HepG2 (cell line): ENCODE data around the gene SQSTM1. TPM values are rescaled to one million over a fixed set of nuclear protein-coding genes. Genes with fewer than 3 reads are reported as not detected.

Experiments used
- CCAR2 ChIP-seq: fragments of 200-400 bp; formaldehyde crosslinking; optimal IDR thresholded peaks from 2 replicates; pipeline ENCODE3; 2018; ENCODE audit warnings: low read depth, mild to moderate bottlenecking, low read length, moderate library complexity
- GTF3A ChIP-seq: sonication (generic); formaldehyde crosslinking; conservative IDR thresholded peaks from 2 replicates; pipeline ENCODE4 v1.4.0; 2020; ENCODE audit warnings: mild to moderate bottlenecking, missing genetic modification reagents
- HINFP ChIP-seq: sonication (generic); formaldehyde crosslinking; IDR thresholded peaks from 2 replicates; pipeline ENCODE4 v1.4.0; 2020; ENCODE audit warnings: low read depth, mild to moderate bottlenecking, missing genetic modification reagents
- HMGXB4 ChIP-seq, 2 experiments: sonication (generic) in 1 of 2; formaldehyde crosslinking in 1 of 2; IDR thresholded peaks; 2 replicates each; pipeline versions ENCODE4 v1.4.0 to v1.6.1; 2018 to 2020; ENCODE audit warnings: missing genetic modification reagents in 2 of 2, borderline replicate concordance in 1 of 2, low read depth in 1 of 2, mild to moderate bottlenecking in 1 of 2, missing biosample characterization in 1 of 2
- HNRNPH1 ChIP-seq: fragments of 200-400 bp; formaldehyde crosslinking; optimal IDR thresholded peaks from 2 replicates; pipeline ENCODE3; 2017; ENCODE audit warnings: mild to moderate bottlenecking, low read depth, low read length
- KDM5A ChIP-seq: fragments of 200-600 bp; sonication (generic); IDR thresholded peaks from 2 replicates; pipeline ENCODE4 v1.7.0; 2018; ENCODE audit warnings: antibody characterized with exemption, mild to moderate bottlenecking, low read length, borderline replicate concordance
- PAWR ChIP-seq: sonication (generic); formaldehyde crosslinking; IDR thresholded peaks from 2 replicates; pipeline ENCODE4 v1.4.0; 2020; ENCODE audit warnings: missing genetic modification reagents, mild to moderate bottlenecking, borderline replicate concordance
- PHF21A ChIP-seq: sonication (generic); formaldehyde crosslinking; IDR thresholded peaks from 2 replicates; pipeline ENCODE4 v1.5.0; 2020; ENCODE audit warnings: mild to moderate bottlenecking, missing genetic modification reagents
- PPARG ChIP-seq: conservative IDR thresholded peaks from 2 replicates; pipeline ENCODE4 v1.6.1; 2016; ENCODE audit warnings: missing biosample characterization, missing genetic modification reagents
- RFX3 ChIP-seq: IDR thresholded peaks from 2 replicates; pipeline ENCODE4 v1.6.1; 2016; ENCODE audit warnings: missing biosample characterization, missing genetic modification reagents
- RFXANK ChIP-seq: IDR thresholded peaks from 2 replicates; pipeline ENCODE4 v1.6.1; 2016
- SMYD3 ChIP-seq: sonication (generic); formaldehyde crosslinking; IDR thresholded peaks from 2 replicates; pipeline ENCODE4 v1.8.1; 2023; ENCODE audit warnings: mild to moderate bottlenecking, missing genetic modification reagents
- SNAPC5 ChIP-seq: sonication (generic); formaldehyde crosslinking; IDR thresholded peaks from 2 replicates; pipeline ENCODE4 v1.8.1; 2023; ENCODE audit warnings: mild to moderate bottlenecking, missing genetic modification reagents, borderline replicate concordance
- TGIF2 ChIP-seq: IDR thresholded peaks from 2 replicates; pipeline ENCODE4 v1.6.1; 2016; ENCODE audit warnings: control low read depth, missing compliant biosample characterization
- ZNF326 ChIP-seq: sonication (generic); formaldehyde crosslinking; IDR thresholded peaks from 2 replicates; pipeline ENCODE4 v1.4.0; 2020; ENCODE audit warnings: missing genetic modification reagents, borderline replicate concordance
- ZNF350 ChIP-seq: sonication (generic); formaldehyde crosslinking; IDR thresholded peaks from 2 replicates; pipeline ENCODE4 v1.4.0; 2020; ENCODE audit warnings: mild to moderate bottlenecking, low read depth, missing genetic modification reagents, borderline replicate concordance
- ZNF460 ChIP-seq: sonication (generic); formaldehyde crosslinking; IDR thresholded peaks from 2 replicates; pipeline ENCODE4 v1.5.1; 2020; ENCODE audit warnings: missing genetic modification reagents, mild to moderate bottlenecking, borderline replicate concordance
- ZNF839 ChIP-seq: sonication (generic); formaldehyde crosslinking; IDR thresholded peaks from 2 replicates; pipeline ENCODE4 v1.4.0; 2020; ENCODE audit warnings: missing genetic modification reagents, mild to moderate bottlenecking, borderline replicate concordance
- polyA plus RNA-seq, 8 experiments: library from polyadenylated mRNA; depleted of rRNA in 3 of 8; stranded (reverse) in 7 of 8; unstranded in 1 of 8; fragments of >200 nt; fragmentation: Illumina TruSeq in 4 of 8; extraction: Trizol in 4 of 8; gene quantifications; 2 replicates each; pipeline versions ENCODE4 v1.2.1 to v1.2.3, GENCODE V29; 2011 to 2016; ENCODE audit warnings: low read depth in 4 of 8, missing spikeins in 1 of 8, mixed read lengths in 1 of 8; ENCODE audit not compliant: insufficient read depth in 1 of 8
- total RNA-seq, 5 experiments: library from RNA; depleted of rRNA; stranded (reverse); fragments of >200 nt; fragmentation: Illumina TruSeq; extraction: Trizol; gene quantifications; 2 replicates each; pipeline ENCODE4 v1.2.3, GENCODE V29; 2016; ENCODE audit warnings: low read depth in 1 of 5
- TF ChIP-seq, protein P1 (sequence below): sonication (generic); formaldehyde crosslinking; conservative IDR thresholded peaks from 2 replicates; pipeline ENCODE4 v1.5.0; 2020; ENCODE audit warnings: missing genetic modification reagents
- TF ChIP-seq, protein P2 (sequence below): sonication (generic); formaldehyde crosslinking; IDR thresholded peaks from 2 replicates; pipeline ENCODE4 v1.8.1; 2023; ENCODE audit warnings: missing genetic modification reagents, inconsistent platforms, borderline replicate concordance

The SQSTM1 gene
- total and polyA plus RNA-seq, 2 of the 13 experiments (the other 11 are each of a cell fraction or from before 2014, with no cell fraction given), result 90.9 to 160 TPM

GRCh38 chr5:179819296-179820126, 1.2 kb upstream of the SQSTM1 start (continued):
- no peak for TF ChIP-seq HNRNPH1
- TF ChIP-seq SNAPC5, result no peak
- TF ChIP-seq ZNF326 (CRISPR knock-in tag), result no peak
- no peak for TF ChIP-seq PPARG (CRISPR knock-in tag)
- no peak for TF ChIP-seq PAWR
- TF ChIP-seq ZNF839 (CRISPR knock-in tag), result no peak
- TF ChIP-seq HINFP (CRISPR knock-in tag), result no peak
- no peak for TF ChIP-seq ZNF460 (CRISPR knock-in tag)
- TF ChIP-seq TGIF2 (CRISPR knock-in tag), result peak; percentile 82
- TF ChIP-seq ZNF350, result 0 out of 2 replicates have a peak, but pooled peaks have one; percentile 4
- TF ChIP-seq, protein P1, sequence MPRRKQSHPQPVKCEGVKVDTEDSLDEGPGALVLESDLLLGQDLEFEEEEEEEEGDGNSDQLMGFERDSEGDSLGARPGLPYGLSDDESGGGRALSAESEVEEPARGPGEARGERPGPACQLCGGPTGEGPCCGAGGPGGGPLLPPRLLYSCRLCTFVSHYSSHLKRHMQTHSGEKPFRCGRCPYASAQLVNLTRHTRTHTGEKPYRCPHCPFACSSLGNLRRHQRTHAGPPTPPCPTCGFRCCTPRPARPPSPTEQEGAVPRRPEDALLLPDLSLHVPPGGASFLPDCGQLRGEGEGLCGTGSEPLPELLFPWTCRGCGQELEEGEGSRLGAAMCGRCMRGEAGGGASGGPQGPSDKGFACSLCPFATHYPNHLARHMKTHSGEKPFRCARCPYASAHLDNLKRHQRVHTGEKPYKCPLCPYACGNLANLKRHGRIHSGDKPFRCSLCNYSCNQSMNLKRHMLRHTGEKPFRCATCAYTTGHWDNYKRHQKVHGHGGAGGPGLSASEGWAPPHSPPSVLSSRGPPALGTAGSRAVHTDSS, result no peak
- no peak for TF ChIP-seq RFXANK (CRISPR knock-in tag)
- TF ChIP-seq SMYD3 (CRISPR knock-in tag), result no peak
- TF ChIP-seq CCAR2, result no peak
- no peak for TF ChIP-seq RFX3 (CRISPR knock-in tag)
- TF ChIP-seq PHF21A (CRISPR knock-in tag), result no peak
- TF ChIP-seq KDM5A, result no peak
- no peak; a peak in 1 of 4 replicates for TF ChIP-seq HMGXB4 (CRISPR knock-in tag; IDR thresholded peaks at IDR 0.05; ENCODE audit: borderline replicate concordance in 1 of 2, low read depth in 1 of 2)
- TF ChIP-seq GTF3A, result no peak
- TF ChIP-seq, protein P2, sequence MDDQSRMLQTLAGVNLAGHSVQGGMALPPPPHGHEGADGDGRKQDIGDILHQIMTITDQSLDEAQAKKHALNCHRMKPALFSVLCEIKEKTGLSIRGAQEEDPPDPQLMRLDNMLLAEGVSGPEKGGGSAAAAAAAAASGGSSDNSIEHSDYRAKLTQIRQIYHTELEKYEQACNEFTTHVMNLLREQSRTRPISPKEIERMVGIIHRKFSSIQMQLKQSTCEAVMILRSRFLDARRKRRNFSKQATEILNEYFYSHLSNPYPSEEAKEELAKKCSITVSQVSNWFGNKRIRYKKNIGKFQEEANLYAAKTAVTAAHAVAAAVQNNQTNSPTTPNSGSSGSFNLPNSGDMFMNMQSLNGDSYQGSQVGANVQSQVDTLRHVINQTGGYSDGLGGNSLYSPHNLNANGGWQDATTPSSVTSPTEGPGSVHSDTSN (CRISPR knock-in tag), result no peak
- TF ChIP-seq, all 625 proteins: peak for 197
